GM12878 (cell line): ENCODE measurements around the gene CEACAM5. TPM values are rescaled to one million over a fixed set of nuclear protein-coding genes. Genes with fewer than 3 reads are reported as not detected.

Experiments
- ATAC-seq: fragments of 200-7000 bp; cut with Tn5 transposase; 3 replicates; pipeline ENCODE4 v1.9.1; 2020; ENCODE audit warnings: mild to moderate bottlenecking, moderate library complexity
- BruUV-seq: library from RNA; stranded (reverse); fragments of 400-500 nt; replicated peaks from 2 replicates; lab custom pipeline; 2021; lab: Mats Ljungman, UMichigan
- CTCF ChIA-PET: fragments of 300-600 bp; sonication (Branson Sonifier 250); formaldehyde crosslinking; extraction: SDS; loops from one replicate; lab custom pipeline; 2021; ENCODE audit warnings: inconsistent platforms; lab: Yijun Ruan, JAX
- POLR2A ChIA-PET: fragments of 350-600 bp; formaldehyde crosslinking; extraction: SDS; loops from one replicate; lab custom pipeline; 2021; ENCODE audit warnings: inconsistent platforms; lab: Charles Lee
- RAD21 ChIA-PET: fragments of 300-600 bp; sonication (Branson Sonifier 250); formaldehyde crosslinking; loops from one replicate; lab custom pipeline; 2023; ENCODE audit warnings: antibody characterized with exemption; ENCODE audit not compliant: unreplicated experiment; lab: Charles Lee
- SMC1A ChIA-PET: fragments of 300-600 bp; sonication (Branson Sonifier 250); formaldehyde crosslinking; loops from one replicate; lab custom pipeline; 2023; ENCODE audit not compliant: unreplicated experiment, uncharacterized antibody; lab: Charles Lee
- DNase-seq: peaks from one replicate; pipeline ENCODE4 v3.0.0-alpha.2; 2011; ENCODE audit warnings: low read depth, low spot score
- FAIRE-seq: peaks from 3 replicates; lab custom pipeline; 2011; peaks lifted over from hg19 to GRCh38; lab: Jason Lieb, UNC
- H2AFZ ChIP-seq: 2 replicates; pipeline ENCODE4 v1.6.0; 2011; ENCODE audit warnings: low read depth, low read length, control low read depth; ENCODE audit not compliant: control insufficient read depth
- H3K27ac ChIP-seq: 2 replicates; pipeline ENCODE4 v1.5.1; 2011; ENCODE audit warnings: control low read depth; ENCODE audit not compliant: control insufficient read depth, insufficient read depth
- H3K27me3 ChIP-seq, 2 experiments: replicated peaks in 1 of 2; 2 replicates each; pipeline versions ENCODE4 v1.6.0 to v1.6.1; 2011; ENCODE audit warnings: low read length in 1 of 2; ENCODE audit not compliant: control insufficient read depth in 2 of 2, insufficient read depth in 2 of 2
- H3K36me3 ChIP-seq, 2 experiments: 2 replicates each; pipeline ENCODE4 v1.5.1; 2011; ENCODE audit warnings: low read length in 1 of 2; ENCODE audit not compliant: control insufficient read depth in 2 of 2, insufficient read depth in 2 of 2
- H3K4me1 ChIP-seq: 2 replicates; pipeline ENCODE4 v1.6.1; 2011; ENCODE audit warnings: mild to moderate bottlenecking, low read length, moderate library complexity, mixed read lengths; ENCODE audit not compliant: control insufficient read depth, insufficient read depth
- H3K4me2 ChIP-seq: 2 replicates; pipeline ENCODE4 v1.6.0; 2011; ENCODE audit warnings: control low read depth; ENCODE audit not compliant: control insufficient read depth, insufficient read depth
- H3K4me3 ChIP-seq: fragments of 200-600 bp; sonication (generic); 2 replicates; pipeline ENCODE4 v1.5.1; 2016
- H3K79me2 ChIP-seq: 2 replicates; pipeline ENCODE4 v1.6.0; 2011; ENCODE audit warnings: low read length; ENCODE audit not compliant: control insufficient read depth, insufficient read depth
- H3K9ac ChIP-seq: 2 replicates; pipeline ENCODE4 v1.8.0; 2011; ENCODE audit warnings: low read length, control low read depth, mixed read lengths; ENCODE audit not compliant: control insufficient read depth, insufficient read depth
- H3K9me3 ChIP-seq: replicated peaks from 3 replicates; pipeline ENCODE4 v1.5.1; 2011; ENCODE audit warnings: mild to moderate bottlenecking, low read length; ENCODE audit not compliant: control insufficient read depth, insufficient read depth
- H4K20me1 ChIP-seq: 2 replicates; pipeline ENCODE4 v1.6.0; 2011; ENCODE audit not compliant: control insufficient read depth, insufficient read depth
- CBX5 ChIP-seq: sonication (generic); IDR thresholded peaks from 2 replicates; pipeline ENCODE4 v1.6.1; 2016; ENCODE audit warnings: low read depth, moderate library complexity, mild to moderate bottlenecking, inconsistent platforms
- CREB1 ChIP-seq: IDR thresholded peaks from 2 replicates; pipeline ENCODE4 v1.6.1; 2012; ENCODE audit warnings: low read depth, mild to moderate bottlenecking, inconsistent platforms
- CREM ChIP-seq: IDR thresholded peaks from 2 replicates; pipeline ENCODE4 v1.6.1; 2014; ENCODE audit warnings: antibody characterized with exemption, low read depth
- EED ChIP-seq: sonication (generic); IDR thresholded peaks from 2 replicates; pipeline ENCODE4 v1.6.1; 2016; ENCODE audit warnings: antibody characterized with exemption, low read depth
- IKZF2 ChIP-seq, 2 experiments: fragments of 450-650 bp; IDR thresholded peaks; 2 replicates each; pipeline ENCODE4 v1.6.1; 2017; ENCODE audit warnings: mild to moderate bottlenecking in 2 of 2, moderate library complexity in 2 of 2
- MYB ChIP-seq: fragments of 150-350 bp; IDR thresholded peaks from 2 replicates; pipeline ENCODE4 v1.6.1; 2014; ENCODE audit warnings: mild to moderate bottlenecking, low read depth, low read length, borderline replicate concordance
- NR2C2 ChIP-seq: IDR thresholded peaks from 2 replicates; pipeline ENCODE4 v1.6.1; 2011; ENCODE audit warnings: borderline replicate concordance, low read depth; ENCODE audit not compliant: control insufficient read depth, insufficient read length
- NRF1 ChIP-seq: conservative IDR thresholded peaks from 2 replicates; pipeline ENCODE4 v1.6.1; 2011; ENCODE audit warnings: mild to moderate bottlenecking, low read depth, low read length, improper control_type of control experiment
- PBX3 ChIP-seq: IDR thresholded peaks from 2 replicates; pipeline ENCODE4 v1.6.1; 2011; ENCODE audit warnings: mild to moderate bottlenecking, low read depth, low read length, moderate library complexity; ENCODE audit not compliant: insufficient replicate concordance
- PRDM15 ChIP-seq: fragments of 450-650 bp; formaldehyde crosslinking; IDR thresholded peaks from 2 replicates; pipeline ENCODE4 v1.4.0; 2020; ENCODE audit warnings: mild to moderate bottlenecking, moderate library complexity
- RB1 ChIP-seq: fragments of 450-650 bp; formaldehyde crosslinking; IDR thresholded peaks from 2 replicates; pipeline ENCODE4 v1.6.1; 2017; ENCODE audit warnings: mild to moderate bottlenecking, borderline replicate concordance
- USF1 ChIP-seq: IDR thresholded peaks from 2 replicates; pipeline ENCODE4 v1.6.1; 2011; ENCODE audit warnings: borderline replicate concordance, low read depth, mild to moderate bottlenecking, moderate library complexity, mixed read lengths, low read length; ENCODE audit not compliant: insufficient read depth; ENCODE audit errors: extremely low read length
- ZNF24 ChIP-seq: fragments of 450-650 bp; IDR thresholded peaks from 2 replicates; pipeline ENCODE4 v1.6.1; 2017; ENCODE audit warnings: antibody characterized with exemption, mild to moderate bottlenecking
- ZNF384 ChIP-seq: IDR thresholded peaks from 2 replicates; pipeline ENCODE4 v1.6.1; 2012; ENCODE audit warnings: low read depth, mild to moderate bottlenecking, low read length, improper control_type of control experiment, borderline replicate concordance
- WGBS: methylation state at CpG from one replicate; pipeline ENCODE4 v1.1.6; 2016; ENCODE audit warnings: low lambda C conversion rate; ENCODE audit not compliant: insufficient replicate concordance, insufficient coverage; ENCODE audit errors: missing lambda C conversion rate; 5-methylcytosine and 5-hydroxymethylcytosine counted together
- in situ Hi-C: fragments of 300-500 bp; cut with MboI; formaldehyde crosslinking; loops from 9 replicates; pipeline ENCODE4 v1.14.3; 2018; ENCODE audit warnings: mixed read lengths
- intact Hi-C: fragments of 100-400 bp; cut with micrococcal nuclease; formaldehyde crosslinking; loops from one replicate; pipeline ENCODE4 v1.14.2; 2022; ENCODE audit not compliant: unreplicated experiment
- polyA plus RNA-seq, 11 experiments: library from polyadenylated mRNA; depleted of rRNA in 4 of 11; unstranded in 6 of 11; stranded (reverse) in 5 of 11; fragments of >200 nt; fragmentation: Nextera tagmentation in 4 of 11; fragmentation: Illumina TruSeq in 1 of 11; extraction: Ambion mirVana in 4 of 11; extraction: Trizol in 1 of 11; gene quantifications; 1 replicate in 1 of 11; 2 replicates in 10 of 11; pipeline versions ENCODE4 v1.2.1 to v1.2.3, GENCODE V29; 2011 to 2016; ENCODE audit warnings: inconsistent platforms in 2 of 11, missing spikeins in 2 of 11, low read depth in 1 of 11
- total RNA-seq, 4 experiments: library from RNA; depleted of rRNA in 3 of 4; stranded (reverse); fragments of >200 nt in 3 of 4; fragmentation: Illumina TruSeq in 1 of 4; extraction: Trizol in 1 of 4; gene quantifications; 2 replicates each; pipeline versions ENCODE4 v1.2.1 to v1.2.3, GENCODE V29; 2013 to 2021

CEACAM5 gene
- total and polyA plus RNA-seq, 10 of the 15 experiments (the other 5 are each of a cell fraction or from before 2014, with no cell fraction given), result 0.38 TPM; not detected in 9

- TF ChIP-seq NR2C2, result no peak
- no peak for TF ChIP-seq USF1
- no peak for TF ChIP-seq IKZF2 (IDR thresholded peaks at IDR 0.05)
- no peak for TF ChIP-seq MYB
Observed at GRCh38 chr19:41711376-41712261, 3.2 kb downstream of the CEACAM5 start (continued).

- intact Hi-C loops (no loop called here), in situ Hi-C loops (no loop called here)
- Histone ChIP-seq H3K4me3 (no peak overlapping the region), H3K27ac (no peak overlapping the region), H3K79me2 (no peaks in the 10 kb centered on the region), H3K4me2 (no peak overlapping the region), H4K20me1 (no peaks in the 10 kb centered on the region), H3K27me3 (peaks cover 0 to 4% of the 10 kb centered on the region in 2 experiments; a peak in 3 of 4 replicates), H3K9me3 (no peaks in the 10 kb centered on the region), H3K36me3 (no peaks in the 10 kb centered on the region), H3K9ac (no peak overlapping the region), H3K4me1 (no peaks in the 10 kb centered on the region), H2AFZ (no peak overlapping the region)
- no peak for DNase-seq
- WGBS, result 0% methylated on average over 5 of the region's 5 CpGs
- RAD21 ChIA-PET, result no interaction called here
- no TSS peak for BruUV-seq
- CTCF ChIA-PET, result interaction anchor here (0.6 kb wide), 1 partner anchor 8 kb away, joined by 3 read pairs; no protein-coding TSS in a partner anchor
- no peak for FAIRE-seq
- SMC1A ChIA-PET, result no interaction called here
- ATAC-seq, result no peak
- POLR2A ChIA-PET, result no interaction called here
- TF ChIP-seq ZNF24 (no peak), CREB1 (no peak), EED (no peak), CBX5 (no peak), PRDM15 (CRISPR knock-in tag) (no peak), PBX3 (no peak), ZNF384 (no peak), RB1 (no peak), CREM (no peak), NRF1 (no peak)
Observed at GRCh38 chr19:41714598-41714997, 6.2 kb downstream of the CEACAM5 start.
